Inferior parietal cortex (tissue), 1 donor: ENCODE data around the gene RTBDN.

ENCODE experiments used
- DNase-seq: peaks from one replicate; pipeline ENCODE4 v3.0.0-alpha.2; 2016; ENCODE audit errors: extremely low spot score

RTBDN gene

GRCh38 chr19:12782424-12783290, 51.7 kb downstream of the RTBDN start:
- peak; percentile 90 for DNase-seq

GRCh38 chr19:12782174-12782423, 52.3 kb downstream of the RTBDN start:
- DNase-seq = no peak

GRCh38 chr19:12779162-12779993, 55.0 kb downstream of the RTBDN start:
- no peak for DNase-seq

- DNase-seq = peak; percentile 34
Measured at GRCh38 chr19:12778905-12779161, 55.5 kb downstream of the RTBDN start.

GRCh38 chr19:12778017-12778904, 56.1 kb downstream of the RTBDN start:
- DNase-seq = no peak

- peak; percentile 85 for DNase-seq
Measured at GRCh38 chr19:12777217-12778016, 57.0 kb downstream of the RTBDN start.
